HG02852 (cell line): Measurements from ENCODE around the gene P4HA2.
A peak's percentile ranks its signal among the peaks of the same experiment; 100 is the strongest.

Experiments used
- ATAC-seq: cut with Tn5 transposase; IDR thresholded peaks from one replicate; pipeline ENCODE4 v1.9.1; 2021; ENCODE audit warnings: mild to moderate bottlenecking, moderate library complexity; ENCODE audit not compliant: unreplicated experiment

P4HA2 gene

GRCh38 chr5:132265336-132266030, 37.8 kb upstream of the P4HA2 start:
- ATAC-seq: no peak

- no peak for ATAC-seq
Observed at GRCh38 chr5:132264546-132265335, 37.1 kb upstream of the P4HA2 start.

GRCh38 chr5:132263548-132264261, 36.1 kb upstream of the P4HA2 start:
- ATAC-seq: no peak

- no peak for ATAC-seq
Observed at GRCh38 chr5:132262882-132263547, 35.4 kb upstream of the P4HA2 start.

GRCh38 chr5:132261881-132262845, 34.5 kb upstream of the P4HA2 start:
- ATAC-seq: no peak

- ATAC-seq: peak; percentile 49
Observed at GRCh38 chr5:132260714-132261551, 33.3 kb upstream of the P4HA2 start.

GRCh38 chr5:132260051-132260450, 32.4 kb upstream of the P4HA2 start:
- ATAC-seq: no peak

- no peak for ATAC-seq
Observed at GRCh38 chr5:132259069-132259851, 31.6 kb upstream of the P4HA2 start.

- ATAC-seq: no peak
Observed at GRCh38 chr5:132258102-132259068, 30.7 kb upstream of the P4HA2 start.

- ATAC-seq: no peak
Observed at GRCh38 chr5:132257131-132258101, 29.8 kb upstream of the P4HA2 start, which contains the start of gene PDLIM4. TSS of gene PDLIM4 (plus strand) at chr5:132257696. CDS start at chr5:132257735, 39 bp downstream.

GRCh38 chr5:132256783-132257130, 29.1 kb upstream of the P4HA2 start:
- ATAC-seq: no peak

- no peak for ATAC-seq
Observed at GRCh38 chr5:132256086-132256782, 28.6 kb upstream of the P4HA2 start.

GRCh38 chr5:132254321-132254977, 26.8 kb upstream of the P4HA2 start:
- ATAC-seq: no peak

GRCh38 chr5:132253452-132254320, 26.0 kb upstream of the P4HA2 start:
- ATAC-seq: no peak
